Neural cell (in vitro differentiated cells): ENCODE measurements around the gene ADORA2A. TPM values are rescaled to one million over a fixed set of nuclear protein-coding genes. Genes with fewer than 3 reads are reported as not detected.

Experiments
- H2AFZ ChIP-seq: fragments of 200-600, 300-800 bp; sonication (generic), shearing (Covaris generic); 2 replicates; pipeline ENCODE4 v1.6.0; 2014; ENCODE audit warnings: low read depth, mild to moderate bottlenecking, antibody characterized with exemption, low read length, moderate library complexity
- H3F3A ChIP-seq: fragments of 200-600 bp; shearing (Covaris generic); 2 replicates; pipeline ENCODE4 v1.6.1; 2016; ENCODE audit warnings: mild to moderate bottlenecking, moderate library complexity, mixed read lengths, antibody characterized with exemption, low read length; ENCODE audit not compliant: insufficient read depth, poor library complexity, severe bottlenecking
- H3K27ac ChIP-seq: fragments of 200-600, 300-800 bp; sonication (generic), shearing (Covaris generic); 2 replicates; pipeline ENCODE4 v1.5.1; 2014; ENCODE audit warnings: mild to moderate bottlenecking, low read length, moderate library complexity
- H3K27me3 ChIP-seq: fragments of 300-800, 200-600 bp; sonication (generic), shearing (Covaris generic); 2 replicates; pipeline ENCODE4 v1.6.0; 2014; ENCODE audit warnings: mild to moderate bottlenecking, low read depth, low read length, moderate library complexity; ENCODE audit not compliant: insufficient read depth
- H3K36me3 ChIP-seq: fragments of 300-800, 200-600 bp; sonication (generic), shearing (Covaris generic); 2 replicates; pipeline ENCODE4 v1.5.1; 2014; ENCODE audit warnings: mild to moderate bottlenecking, antibody characterized with exemption, low read length, moderate library complexity; ENCODE audit not compliant: insufficient read depth
- H3K4me2 ChIP-seq: fragments of 300-800, 200-600 bp; sonication (generic), shearing (Covaris generic); 2 replicates; pipeline ENCODE4 v1.6.0; 2014; ENCODE audit warnings: mild to moderate bottlenecking, low read length
- H3K4me3 ChIP-seq: fragments of 300-800, 200-600 bp; sonication (generic), shearing (Covaris generic); 2 replicates; pipeline ENCODE4 v1.5.1; 2014; ENCODE audit warnings: mild to moderate bottlenecking, low read length, moderate library complexity
- H3K79me2 ChIP-seq: fragments of 200-600 bp; shearing (Covaris generic); replicated peaks from 2 replicates; pipeline ENCODE4 v1.6.0; 2014; ENCODE audit warnings: mild to moderate bottlenecking, low read length, moderate library complexity; ENCODE audit not compliant: insufficient read depth
- H3K9ac ChIP-seq: fragments of 300-800, 200-600 bp; sonication (generic), shearing (Covaris generic); 2 replicates; pipeline ENCODE4 v1.6.1; 2016; ENCODE audit warnings: mild to moderate bottlenecking, low read length, mixed read lengths
- H3K9me2 ChIP-seq: fragments of 200-600 bp; shearing (Covaris generic); 2 replicates; pipeline ENCODE4 v1.6.1; 2016; ENCODE audit warnings: mild to moderate bottlenecking, low read length, mixed read lengths; ENCODE audit not compliant: insufficient read depth
- H3K9me3 ChIP-seq: fragments of 200-600, 300-800 bp; sonication (generic), shearing (Covaris generic); 2 replicates; pipeline ENCODE4 v1.6.1; 2016; ENCODE audit warnings: mild to moderate bottlenecking, mixed run types, low read length, moderate library complexity, mixed read lengths
- H4K20me1 ChIP-seq: fragments of 200-600 bp; shearing (Covaris generic); 2 replicates; pipeline ENCODE4 v1.6.1; 2016; ENCODE audit warnings: mild to moderate bottlenecking, mixed run types; ENCODE audit not compliant: insufficient read depth
- EP300 ChIP-seq: fragments of 450-650 bp; conservative IDR thresholded peaks from 2 replicates; pipeline ENCODE4 v1.6.1; 2014; ENCODE audit warnings: antibody characterized with exemption, mild to moderate bottlenecking, moderate library complexity; ENCODE audit not compliant: poor library complexity, severe bottlenecking
- EZH2 ChIP-seq: fragments of 200-600, 300-800 bp; shearing (Covaris generic), sonication (generic); IDR thresholded peaks from 2 replicates; pipeline ENCODE4 v1.6.1; 2014; ENCODE audit warnings: antibody characterized with exemption, low read length, borderline replicate concordance, mild to moderate bottlenecking; ENCODE audit not compliant: insufficient read depth, poor library complexity, severe bottlenecking
- MXI1 ChIP-seq: fragments of 450-650 bp; conservative IDR thresholded peaks from 2 replicates; pipeline ENCODE4 v1.6.1; 2014; ENCODE audit warnings: antibody characterized with exemption, mild to moderate bottlenecking; ENCODE audit not compliant: poor library complexity, severe bottlenecking
- POLR2AphosphoS5 ChIP-seq: IDR thresholded peaks from 2 replicates; pipeline ENCODE4 v1.6.1; 2012
- RAD21 ChIP-seq: fragments of 450-650 bp; conservative IDR thresholded peaks from 2 replicates; pipeline ENCODE4 v1.6.1; 2014; ENCODE audit warnings: antibody characterized with exemption, mild to moderate bottlenecking, moderate library complexity
- SMC3 ChIP-seq: fragments of 450-650 bp; conservative IDR thresholded peaks from 2 replicates; pipeline ENCODE4 v1.6.1; 2014; ENCODE audit warnings: antibody characterized with exemption, mild to moderate bottlenecking, moderate library complexity; ENCODE audit not compliant: poor library complexity
- TAF1 ChIP-seq: IDR thresholded peaks from 2 replicates; pipeline ENCODE4 v1.6.1; 2012; ENCODE audit warnings: low read depth
- polyA plus RNA-seq: library from polyadenylated mRNA; depleted of rRNA; stranded (reverse); fragments of >200 nt; gene quantifications from 2 replicates; pipeline ENCODE4 v1.2.3, GENCODE V29; 2014
- TF ChIP-seq, protein P1 (sequence below): IDR thresholded peaks from 2 replicates; pipeline ENCODE4 v1.6.1; 2012; ENCODE audit warnings: borderline replicate concordance
- TF ChIP-seq, protein P2 (sequence below): fragments of 450-650 bp; IDR thresholded peaks from 2 replicates; pipeline ENCODE4 v1.5.1; 2014; ENCODE audit warnings: antibody characterized with exemption, mild to moderate bottlenecking, moderate library complexity; ENCODE audit not compliant: poor library complexity, severe bottlenecking

The ADORA2A gene
- polyA plus RNA-seq, 1 donor from 2014 or later = 2.9 TPM

DNA sequence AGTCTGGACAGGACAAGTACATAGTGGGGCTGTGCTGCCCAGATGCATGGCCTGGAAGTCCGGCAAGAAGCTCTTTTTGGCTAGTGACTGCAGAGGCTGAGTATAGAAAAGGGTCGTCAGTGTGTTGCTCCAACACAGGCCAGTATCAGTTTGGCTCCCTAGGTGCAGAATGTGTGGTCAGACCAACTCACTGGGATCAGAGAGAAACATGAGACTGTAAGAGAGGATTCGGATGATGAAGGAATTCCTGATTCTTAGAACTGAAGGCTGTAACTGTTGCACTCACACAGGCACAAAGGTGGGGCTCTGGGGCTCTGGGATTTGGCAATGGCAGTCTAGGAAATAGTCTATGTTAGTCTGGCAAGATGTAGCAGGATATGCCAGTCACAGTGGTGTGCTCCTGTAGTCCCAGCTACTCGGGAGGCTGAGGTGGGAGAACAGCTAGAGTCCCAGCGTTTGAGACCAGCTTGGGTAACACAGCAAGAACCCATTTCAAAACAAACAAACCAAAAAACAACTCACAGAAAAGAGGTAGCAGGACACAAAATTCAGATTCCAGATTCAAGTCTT is 56.7 kb downstream of the ADORA2A start:
- TF ChIP-seq EZH2 = no peak
- no peak for TF ChIP-seq TAF1
- TF ChIP-seq, protein P1, sequence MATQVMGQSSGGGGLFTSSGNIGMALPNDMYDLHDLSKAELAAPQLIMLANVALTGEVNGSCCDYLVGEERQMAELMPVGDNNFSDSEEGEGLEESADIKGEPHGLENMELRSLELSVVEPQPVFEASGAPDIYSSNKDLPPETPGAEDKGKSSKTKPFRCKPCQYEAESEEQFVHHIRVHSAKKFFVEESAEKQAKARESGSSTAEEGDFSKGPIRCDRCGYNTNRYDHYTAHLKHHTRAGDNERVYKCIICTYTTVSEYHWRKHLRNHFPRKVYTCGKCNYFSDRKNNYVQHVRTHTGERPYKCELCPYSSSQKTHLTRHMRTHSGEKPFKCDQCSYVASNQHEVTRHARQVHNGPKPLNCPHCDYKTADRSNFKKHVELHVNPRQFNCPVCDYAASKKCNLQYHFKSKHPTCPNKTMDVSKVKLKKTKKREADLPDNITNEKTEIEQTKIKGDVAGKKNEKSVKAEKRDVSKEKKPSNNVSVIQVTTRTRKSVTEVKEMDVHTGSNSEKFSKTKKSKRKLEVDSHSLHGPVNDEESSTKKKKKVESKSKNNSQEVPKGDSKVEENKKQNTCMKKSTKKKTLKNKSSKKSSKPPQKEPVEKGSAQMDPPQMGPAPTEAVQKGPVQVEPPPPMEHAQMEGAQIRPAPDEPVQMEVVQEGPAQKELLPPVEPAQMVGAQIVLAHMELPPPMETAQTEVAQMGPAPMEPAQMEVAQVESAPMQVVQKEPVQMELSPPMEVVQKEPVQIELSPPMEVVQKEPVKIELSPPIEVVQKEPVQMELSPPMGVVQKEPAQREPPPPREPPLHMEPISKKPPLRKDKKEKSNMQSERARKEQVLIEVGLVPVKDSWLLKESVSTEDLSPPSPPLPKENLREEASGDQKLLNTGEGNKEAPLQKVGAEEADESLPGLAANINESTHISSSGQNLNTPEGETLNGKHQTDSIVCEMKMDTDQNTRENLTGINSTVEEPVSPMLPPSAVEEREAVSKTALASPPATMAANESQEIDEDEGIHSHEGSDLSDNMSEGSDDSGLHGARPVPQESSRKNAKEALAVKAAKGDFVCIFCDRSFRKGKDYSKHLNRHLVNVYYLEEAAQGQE = no peak
- TF ChIP-seq EP300 = no peak
- no peak for TF ChIP-seq MXI1

DNA sequence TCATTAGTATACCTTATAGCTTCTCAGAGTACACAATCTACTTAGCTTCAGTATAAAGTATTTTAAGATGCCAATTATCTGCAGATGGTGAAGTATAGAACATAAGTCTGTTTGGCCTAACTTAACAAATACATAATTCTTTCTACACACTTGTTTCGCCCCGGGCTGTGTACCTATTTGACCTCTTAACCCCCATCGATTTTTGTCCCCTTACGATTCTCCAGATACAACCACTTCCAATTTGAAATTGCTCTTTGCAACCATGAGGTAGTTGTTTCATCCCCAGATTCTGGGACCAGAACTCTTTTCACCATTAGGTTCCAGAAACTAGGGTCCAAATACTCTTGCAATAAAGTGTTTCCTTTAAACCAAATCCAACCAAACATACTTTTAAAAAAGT is 57.8 kb downstream of the ADORA2A start:
- Histone ChIP-seq H3K79me2 (no peaks in the 10 kb centered on the region), H3K4me3 (no peak overlapping the region), H3K4me2 (no peak overlapping the region), H3K9ac (no peak overlapping the region), H3K27ac (no peak overlapping the region), H3K9me2 (no peaks in the 10 kb centered on the region), H4K20me1 (no peaks in the 10 kb centered on the region), H3F3A (no peaks in the 10 kb centered on the region), H3K27me3 (no peaks in the 10 kb centered on the region), H2AFZ (no peak overlapping the region), H3K9me3 (no peaks in the 10 kb centered on the region), H3K36me3 (no peaks in the 10 kb centered on the region)
- TF ChIP-seq TAF1 (no peak), EZH2 (no peak), EP300 (no peak), SMC3 (no peak), POLR2AphosphoS5 (no peak), MXI1 (no peak), RAD21 (no peak)
- TF ChIP-seq, protein P2, sequence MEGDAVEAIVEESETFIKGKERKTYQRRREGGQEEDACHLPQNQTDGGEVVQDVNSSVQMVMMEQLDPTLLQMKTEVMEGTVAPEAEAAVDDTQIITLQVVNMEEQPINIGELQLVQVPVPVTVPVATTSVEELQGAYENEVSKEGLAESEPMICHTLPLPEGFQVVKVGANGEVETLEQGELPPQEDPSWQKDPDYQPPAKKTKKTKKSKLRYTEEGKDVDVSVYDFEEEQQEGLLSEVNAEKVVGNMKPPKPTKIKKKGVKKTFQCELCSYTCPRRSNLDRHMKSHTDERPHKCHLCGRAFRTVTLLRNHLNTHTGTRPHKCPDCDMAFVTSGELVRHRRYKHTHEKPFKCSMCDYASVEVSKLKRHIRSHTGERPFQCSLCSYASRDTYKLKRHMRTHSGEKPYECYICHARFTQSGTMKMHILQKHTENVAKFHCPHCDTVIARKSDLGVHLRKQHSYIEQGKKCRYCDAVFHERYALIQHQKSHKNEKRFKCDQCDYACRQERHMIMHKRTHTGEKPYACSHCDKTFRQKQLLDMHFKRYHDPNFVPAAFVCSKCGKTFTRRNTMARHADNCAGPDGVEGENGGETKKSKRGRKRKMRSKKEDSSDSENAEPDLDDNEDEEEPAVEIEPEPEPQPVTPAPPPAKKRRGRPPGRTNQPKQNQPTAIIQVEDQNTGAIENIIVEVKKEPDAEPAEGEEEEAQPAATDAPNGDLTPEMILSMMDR = no peak
- TF ChIP-seq, protein P1 = no peak

More for the DNA sequence above, 56.7 kb downstream of the ADORA2A start:
- Histone ChIP-seq H3K9me3 (no peaks in the 10 kb centered on the region), H3K4me3 (no peak overlapping the region), H3K36me3 (no peaks in the 10 kb centered on the region), H3K27ac (no peak overlapping the region), H3F3A (no peaks in the 10 kb centered on the region), H2AFZ (no peak overlapping the region), H3K27me3 (no peaks in the 10 kb centered on the region), H3K9me2 (no peaks in the 10 kb centered on the region), H3K79me2 (no peaks in the 10 kb centered on the region), H3K9ac (no peak overlapping the region), H4K20me1 (no peaks in the 10 kb centered on the region), H3K4me2 (no peak overlapping the region)
